ENCODE results near the gene THRB.

THRB gene

GRCh38 chr3:24378313-24378712, 116.3 kb downstream of the THRB start:
- no peak overlapping the region for H3K4me3 ChIP-seq (replicated peaks; ENCODE audit: low read depth, low read length)
- no peak for TF ChIP-seq CTCF (IDR thresholded peaks at IDR 0.05; ENCODE audit: low read depth, low read length, missing control alignments)
- DNase-seq (ENCODE audit: extremely low read depth, low read depth): no peak

- no peak for TF ChIP-seq CTCF (IDR thresholded peaks at IDR 0.05; ENCODE audit: low read depth, low read length, missing control alignments)
- H3K4me3 ChIP-seq (replicated peaks; ENCODE audit: low read depth, low read length): no peak overlapping the region
- DNase-seq (ENCODE audit: extremely low read depth, low read depth): no peak
These were observed 117.2 kb downstream of the THRB start for GRCh38 chr3:24377218-24377993.

- no peak for TF ChIP-seq CTCF (IDR thresholded peaks at IDR 0.05; ENCODE audit: low read depth, low read length, missing control alignments)
- DNase-seq (ENCODE audit: extremely low read depth, low read depth): no peak
These were observed 118.7 kb downstream of the THRB start for GRCh38 chr3:24375947-24376384.

GRCh38 chr3:24374801-24375200, 119.8 kb downstream of the THRB start:
- DNase-seq (ENCODE audit: extremely low read depth, low read depth): no peak

More at GRCh38 chr3:24375947-24376384, 118.7 kb downstream of the THRB start:
- H3K4me3 ChIP-seq (replicated peaks; ENCODE audit: low read depth, low read length): no peak overlapping the region

GRCh38 chr3:24373198-24373959, 121.3 kb downstream of the THRB start:
- no peak for TF ChIP-seq CTCF (IDR thresholded peaks at IDR 0.05; ENCODE audit: low read depth, low read length, missing control alignments)
- DNase-seq (ENCODE audit: extremely low read depth, low read depth): no peak

More at GRCh38 chr3:24374801-24375200, 119.8 kb downstream of the THRB start:
- TF ChIP-seq CTCF (IDR thresholded peaks at IDR 0.05; ENCODE audit: low read depth, low read length, missing control alignments): no peak
- no peak overlapping the region for H3K4me3 ChIP-seq (replicated peaks; ENCODE audit: low read depth, low read length)

GRCh38 chr3:24372559-24373197, 122.0 kb downstream of the THRB start:
- no peak overlapping the region for H3K4me3 ChIP-seq (replicated peaks; ENCODE audit: low read depth, low read length)
- TF ChIP-seq CTCF (IDR thresholded peaks at IDR 0.05; ENCODE audit: low read depth, low read length, missing control alignments): no peak
- DNase-seq (ENCODE audit: extremely low read depth, low read depth): no peak

More at GRCh38 chr3:24373198-24373959, 121.3 kb downstream of the THRB start:
- no peak overlapping the region for H3K4me3 ChIP-seq (replicated peaks; ENCODE audit: low read depth, low read length)
